CD14-positive monocyte (primary cell): ENCODE results near the gene RPRML. TPM values are rescaled to one million over a fixed set of nuclear protein-coding genes. Genes with fewer than 3 reads are reported as not detected.

Source experiments
- DNase-seq, 3 donors: peaks; one replicate each; pipeline ENCODE4 v3.0.0-alpha.2; 2011 to 2022
- H2AFZ ChIP-seq: 2 replicates; pipeline ENCODE4 v1.6.0; 2012; ENCODE audit warnings: mild to moderate bottlenecking, low read depth, low read length, inconsistent platforms; ENCODE audit not compliant: insufficient read depth, poor library complexity, severe bottlenecking
- H3K27ac ChIP-seq, 2 donors: 1 replicate in 1 of 2; 2 replicates in 1 of 2; pipeline ENCODE4 v1.5.1; 2012 to 2013; ENCODE audit warnings: low read length in 2 of 2, control low read depth in 1 of 2, inconsistent platforms in 1 of 2, low read depth in 1 of 2, mild to moderate bottlenecking in 1 of 2
- H3K27me3 ChIP-seq, 2 donors: one replicate each; pipeline versions ENCODE4 v1.6.0 to v1.6.1; 2011 to 2013; ENCODE audit warnings: low read length in 2 of 2; ENCODE audit not compliant: control insufficient read depth in 2 of 2, insufficient read depth in 2 of 2
- H3K36me3 ChIP-seq, 2 donors: replicated peaks in 1 of 2; 1 replicate in 1 of 2; 2 replicates in 1 of 2; pipeline versions ENCODE4 v1.5.1 to v1.6.1; 2012 to 2013; ENCODE audit warnings: low read length in 2 of 2, control low read depth in 1 of 2, inconsistent platforms in 1 of 2, mild to moderate bottlenecking in 1 of 2; ENCODE audit not compliant: insufficient read depth in 2 of 2, control insufficient read depth in 1 of 2
- H3K4me1 ChIP-seq, 2 donors: 1 replicate in 1 of 2; 2 replicates in 1 of 2; pipeline versions ENCODE4 v1.5.1 to v1.6.1; 2012 to 2013; ENCODE audit warnings: low read length in 2 of 2, control low read depth in 1 of 2, inconsistent platforms in 1 of 2, mild to moderate bottlenecking in 1 of 2, moderate library complexity in 1 of 2; ENCODE audit not compliant: insufficient read depth in 2 of 2, control insufficient read depth in 1 of 2
- H3K4me2 ChIP-seq: replicated peaks from 2 replicates; pipeline ENCODE3; 2012; ENCODE audit warnings: low read length, moderate library complexity, mild to moderate bottlenecking; ENCODE audit not compliant: poor library complexity, severe bottlenecking; ENCODE audit errors: extremely low read depth
- H3K4me3 ChIP-seq, 3 experiments: fragments of 200-600 bp in 1 of 3; sonication (generic) in 1 of 3; replicated peaks in 1 of 3; 1 replicate in 2 of 3; 2 replicates in 1 of 3; pipeline ENCODE4 v1.5.1; 2011 to 2013; ENCODE audit warnings: low read length in 3 of 3, mild to moderate bottlenecking in 3 of 3, control low read depth in 2 of 3, low read depth in 2 of 3, inconsistent platforms in 1 of 3, moderate library complexity in 1 of 3
- H3K79me2 ChIP-seq: 2 replicates; pipeline ENCODE4 v1.6.0; 2012; ENCODE audit warnings: mild to moderate bottlenecking, control low read depth, inconsistent platforms, low read length, moderate library complexity; ENCODE audit not compliant: insufficient read depth
- H3K9ac ChIP-seq: 2 replicates; pipeline ENCODE4 v1.6.0; 2017; ENCODE audit warnings: low read length, mild to moderate bottlenecking; ENCODE audit not compliant: insufficient read depth, poor library complexity, severe bottlenecking
- H3K9me3 ChIP-seq, 2 donors: replicated peaks in 1 of 2; 1 replicate in 1 of 2; 2 replicates in 1 of 2; pipeline versions ENCODE4 v1.5.1 to v1.6.1; 2012 to 2013; ENCODE audit warnings: low read length in 2 of 2, control low read depth in 1 of 2; ENCODE audit not compliant: control insufficient read depth in 1 of 2, insufficient read depth in 1 of 2
- H4K20me1 ChIP-seq: 2 replicates; pipeline ENCODE4 v1.6.0; 2012; ENCODE audit warnings: mild to moderate bottlenecking, low read length, control low read depth, moderate library complexity; ENCODE audit not compliant: insufficient read depth
- H3K27ac Mint-ChIP-seq, 7 donors: one replicate each; pipeline ENCODE4 v1.8.0; 2020; ENCODE audit warnings: mild to moderate bottlenecking in 7 of 7, mixed read lengths in 7 of 7, moderate library complexity in 6 of 7, inconsistent platforms in 2 of 7
- H3K27me3 Mint-ChIP-seq, 3 donors: one replicate each; pipeline ENCODE4 v1.8.0; 2021 to 2022; ENCODE audit warnings: low read depth in 3 of 3, mild to moderate bottlenecking in 3 of 3, mixed read lengths in 3 of 3, moderate library complexity in 3 of 3, inconsistent platforms in 1 of 3
- H3K36me3 Mint-ChIP-seq, 2 donors: one replicate each; pipeline ENCODE4 v1.8.0; 2020; ENCODE audit warnings: mixed read lengths in 2 of 2, inconsistent platforms in 1 of 2, mild to moderate bottlenecking in 1 of 2
- H3K4me1 Mint-ChIP-seq: one replicate; pipeline ENCODE4 v1.8.0; 2020; ENCODE audit warnings: mild to moderate bottlenecking, mixed read lengths
- H3K4me3 Mint-ChIP-seq, 2 donors: one replicate each; pipeline ENCODE4 v1.8.0; 2020; ENCODE audit warnings: mild to moderate bottlenecking in 2 of 2, mixed read lengths in 2 of 2, moderate library complexity in 1 of 2
- H3K9me3 Mint-ChIP-seq, 7 donors: one replicate each; pipeline ENCODE4 v1.8.0; 2020 to 2022; ENCODE audit warnings: mixed read lengths in 7 of 7, mild to moderate bottlenecking in 6 of 7, moderate library complexity in 6 of 7, inconsistent platforms in 2 of 7
- CTCF ChIP-seq: fragments of 200-600 bp; IDR thresholded peaks from one replicate; pipeline ENCODE4 v1.8.0; 2022; ENCODE audit warnings: antibody characterized with exemption, mild to moderate bottlenecking
- WGBS: methylation state at CpG from one replicate; pipeline ENCODE4 v1.1.5; 2013; ENCODE audit warnings: missing lambda C conversion rate; ENCODE audit not compliant: insufficient coverage; 5-methylcytosine and 5-hydroxymethylcytosine counted together
- intact Hi-C, 2 donors: fragments of 100-400 bp; cut with micrococcal nuclease; formaldehyde crosslinking; loops; one replicate each; pipeline versions ENCODE4 v1.15.0 to v1.15.1; 2023
- polyA plus RNA-seq, 3 donors: library from polyadenylated mRNA; depleted of rRNA in 1 of 3; unstranded in 2 of 3; stranded (reverse) in 1 of 3; fragments of 300-500 nt in 2 of 3; fragments of >200 nt in 1 of 3; fragmentation: Illumina TruSeq in 2 of 3; gene quantifications; 1 replicate in 2 of 3; 2 replicates in 1 of 3; pipeline ENCODE4 v1.2.3, GENCODE V29; 2012 to 2021

Gene RPRML
- polyA plus RNA-seq, 3 donors = not detected

DNA sequence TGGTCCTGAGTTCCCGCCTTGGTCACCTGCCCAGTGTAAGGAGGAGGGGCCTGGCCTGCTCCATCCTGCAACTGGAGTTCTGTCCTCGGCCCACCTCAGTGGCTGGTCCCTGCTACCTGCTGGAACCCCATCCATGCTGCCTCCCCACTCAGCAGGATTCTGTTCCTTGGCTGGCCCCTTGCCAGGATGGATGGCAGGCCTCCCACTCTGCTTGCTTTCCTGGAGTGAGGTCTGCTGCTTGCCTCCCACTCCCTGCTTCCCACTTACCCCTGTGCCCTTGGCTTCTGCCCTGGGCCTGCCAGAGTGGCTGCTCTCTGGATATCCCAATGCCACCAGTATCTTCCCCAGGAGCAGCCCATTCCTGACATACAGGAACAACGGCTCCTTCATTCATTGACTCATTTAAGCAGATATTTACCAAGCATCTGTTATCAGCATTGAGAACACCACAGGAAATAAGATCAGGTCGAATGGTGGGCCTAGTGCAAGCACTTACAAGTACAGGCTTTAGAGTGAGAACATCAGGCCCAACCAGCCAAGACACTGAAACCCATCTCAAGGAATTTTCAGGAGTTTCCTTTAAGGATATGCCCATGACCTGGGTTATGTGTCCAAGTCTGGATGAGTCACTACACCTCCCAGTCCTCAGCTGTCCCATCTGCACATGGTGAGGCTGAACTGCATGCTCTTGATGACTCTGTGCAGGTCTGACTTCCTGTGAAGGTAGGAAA, 17.0 kb upstream of the RPRML start:
- intact Hi-C loops = no loop called here
- Mint-ChIP-seq H3K27me3 (peaks cover 2 to 6% (median 2%) of the 10 kb centered on the region in 3 donors), H3K27ac (no peak overlapping the region), H3K36me3 (no peaks in the 10 kb centered on the region), H3K9me3 (no peaks in the 10 kb centered on the region), H3K4me1 (no peaks in the 10 kb centered on the region), H3K4me3 (no peak overlapping the region)
- H3K27me3 ChIP-seq = no peaks in the 10 kb centered on the region
- H3K9ac ChIP-seq = no peak overlapping the region
- no peaks in the 10 kb centered on the region for H3K79me2 ChIP-seq
- no peaks in the 10 kb centered on the region for H4K20me1 ChIP-seq
- no peak overlapping the region for H3K27ac ChIP-seq
- TF ChIP-seq CTCF = no peak
- no peaks in the 10 kb centered on the region for H3K9me3 ChIP-seq
- H3K4me2 ChIP-seq = no peak overlapping the region
- no peaks in the 10 kb centered on the region for H3K4me1 ChIP-seq
- no peak overlapping the region for H2AFZ ChIP-seq
- no peak for DNase-seq
- WGBS = 78% methylated on average over 4 of the region's 4 CpGs
- H3K36me3 ChIP-seq = no peaks in the 10 kb centered on the region
- no peak overlapping the region for H3K4me3 ChIP-seq

DNA sequence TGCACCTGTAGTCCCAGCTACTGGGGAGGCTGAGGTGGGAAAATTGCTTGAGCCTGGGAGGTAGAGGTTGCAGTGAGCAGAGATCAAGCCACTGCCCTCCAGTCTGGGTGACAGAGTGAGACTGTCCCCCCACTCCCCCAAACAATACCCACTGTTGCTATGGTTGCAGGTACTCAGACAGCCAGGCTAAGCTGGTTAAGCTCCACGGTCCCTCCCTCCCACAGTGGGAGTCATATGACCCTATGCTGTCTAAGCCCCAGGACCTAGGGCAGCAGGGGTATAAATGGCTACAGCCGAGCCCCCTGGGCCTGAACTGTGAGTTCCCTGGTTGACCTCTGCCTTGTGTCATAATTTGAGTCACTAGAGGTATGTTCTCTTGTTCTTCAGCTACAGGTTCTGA, 15.9 kb upstream of the RPRML start:
- Histone ChIP-seq H4K20me1 (no peaks in the 10 kb centered on the region), H3K27me3 (no peaks in the 10 kb centered on the region), H3K4me3 (no peak overlapping the region), H3K4me1 (no peaks in the 10 kb centered on the region), H3K79me2 (no peaks in the 10 kb centered on the region), H3K36me3 (no peaks in the 10 kb centered on the region), H2AFZ (no peak overlapping the region), H3K9me3 (no peaks in the 10 kb centered on the region), H3K9ac (no peak overlapping the region), H3K4me2 (no peak overlapping the region), H3K27ac (no peak overlapping the region)
- H3K4me3 Mint-ChIP-seq = no peak overlapping the region
- intact Hi-C loops = no loop called here
- 100% methylated on average over 1 of the region's 2 CpGs for WGBS
- DNase-seq = no peak
- no peak overlapping the region for H3K27ac Mint-ChIP-seq
- peaks cover 2 to 6% (median 2%) of the 10 kb centered on the region in 3 donors for H3K27me3 Mint-ChIP-seq
- no peaks in the 10 kb centered on the region for H3K4me1 Mint-ChIP-seq
- H3K9me3 Mint-ChIP-seq = no peaks in the 10 kb centered on the region
- TF ChIP-seq CTCF = no peak
- no peaks in the 10 kb centered on the region for H3K36me3 Mint-ChIP-seq
